Kidney (tissue), 14 donors: ENCODE results near the gene CHPF2. TPM values are rescaled to one million over a fixed set of nuclear protein-coding genes. Genes with fewer than 3 reads are reported as not detected.

Source experiments
- DNase-seq, 5 donors: peaks; one replicate each; pipeline ENCODE4 v3.0.0-alpha.2; 2013 to 2020
- FAIRE-seq: peaks from 2 replicates; lab custom pipeline; 2012; peaks lifted over from hg19 to GRCh38; lab: Jason Lieb, UNC
- H3K27ac ChIP-seq, 2 donors: one replicate each; pipeline ENCODE4 v1.7.0; 2013; ENCODE audit warnings: low read depth in 2 of 2, low read length in 2 of 2, inconsistent platforms in 1 of 2
- H3K27me3 ChIP-seq: one replicate; pipeline ENCODE4 v1.7.1; 2013; ENCODE audit warnings: low read length, inconsistent platforms; ENCODE audit not compliant: control insufficient read depth, insufficient read depth
- H3K36me3 ChIP-seq, 3 donors: one replicate each; pipeline versions ENCODE4 v1.7.0 to v1.7.1; 2013; ENCODE audit warnings: low read length in 3 of 3, control low read depth in 1 of 3, inconsistent platforms in 1 of 3; ENCODE audit not compliant: insufficient read depth in 3 of 3, control insufficient read depth in 2 of 3
- H3K4me1 ChIP-seq, 3 donors: one replicate each; pipeline versions ENCODE4 v1.7.0 to v1.7.1; 2013; ENCODE audit warnings: low read length in 3 of 3, inconsistent platforms in 1 of 3, low read depth in 1 of 3; ENCODE audit not compliant: control insufficient read depth in 2 of 3, insufficient read depth in 2 of 3
- H3K4me3 ChIP-seq, 3 donors: one replicate each; pipeline versions ENCODE4 v1.7.0 to v1.8.1; 2013; ENCODE audit warnings: low read length in 3 of 3, control low read depth in 1 of 3, inconsistent platforms in 1 of 3
- H3K9ac ChIP-seq, 3 donors: one replicate each; pipeline versions ENCODE4 v1.7.0 to v1.7.1; 2013; ENCODE audit warnings: low read length in 3 of 3, control low read depth in 1 of 3, inconsistent platforms in 1 of 3
- H3K9me3 ChIP-seq, 3 donors: one replicate each; pipeline versions ENCODE4 v1.7.0 to v1.7.1; 2013; ENCODE audit warnings: low read length in 3 of 3, control low read depth in 1 of 3, inconsistent platforms in 1 of 3; ENCODE audit not compliant: control insufficient read depth in 2 of 3, insufficient read depth in 1 of 3
- intact Hi-C: fragments of 100-400 bp; cut with DNase I; formaldehyde crosslinking; loops from one replicate; pipeline ENCODE4 v1.11.1; 2022
- polyA plus RNA-seq: library from polyadenylated mRNA; stranded (reverse); fragments of 350-450 nt; fragmentation: Illumina TruSeq; extraction: RNeasy Lipid Tissue Mini Kit (QIAGEN cat#74804); gene quantifications from one replicate; pipeline ENCODE4 v1.2.3, GENCODE V29; 2014; ENCODE audit warnings: low read depth, low replicate concordance; ENCODE audit not compliant: insufficient read depth
- total RNA-seq: library from RNA; stranded (reverse); fragmentation: NEBNext Ultra II Directional; extraction: Animal tissue kit (Norgen Biotek cat#: 25700); gene quantifications from one replicate; pipeline ENCODE4 v1.2.1, GENCODE V29; 2021
- TF ChIP-seq, protein P1 (sequence below): IDR thresholded peaks from 3 replicates; pipeline ENCODE4 v1.5.1; 2012; ENCODE audit warnings: mild to moderate bottlenecking, moderate library complexity, borderline replicate concordance; ENCODE audit not compliant: insufficient read depth; ENCODE audit errors: extremely low read depth
- donor health status: control.
- donor health status: control.
- donor health status: control.
- donor health status: control.
- donor health status: control.
- donor health status: DM: yes; HTN: yes; CAD: no.
- donor health status: Normal renal cell carcinoma (clear cell type).

Gene CHPF2
- total and polyA plus RNA-seq, 2 donors from 2014 or later = 15.6 to 45.2 TPM

DNA sequence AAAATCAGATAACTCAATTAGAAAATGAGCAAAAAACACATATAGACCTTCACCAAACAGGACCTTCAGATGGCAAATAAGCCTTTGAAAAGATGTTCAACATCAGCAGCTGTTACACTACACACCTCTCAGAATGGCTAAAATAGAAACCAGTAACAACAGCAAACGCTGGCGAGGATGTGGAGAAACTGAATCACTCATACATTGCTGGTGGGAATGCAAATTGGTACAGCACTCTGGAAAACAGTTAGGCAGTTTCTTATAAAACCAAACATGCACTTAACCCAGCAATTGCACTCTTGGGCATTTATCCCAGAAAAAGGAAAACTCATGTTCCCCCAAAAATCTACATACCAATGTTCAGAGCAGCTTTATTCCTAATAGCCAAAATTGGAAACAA, 53.9 kb downstream of the CHPF2 start:
- TF ChIP-seq, protein P1, sequence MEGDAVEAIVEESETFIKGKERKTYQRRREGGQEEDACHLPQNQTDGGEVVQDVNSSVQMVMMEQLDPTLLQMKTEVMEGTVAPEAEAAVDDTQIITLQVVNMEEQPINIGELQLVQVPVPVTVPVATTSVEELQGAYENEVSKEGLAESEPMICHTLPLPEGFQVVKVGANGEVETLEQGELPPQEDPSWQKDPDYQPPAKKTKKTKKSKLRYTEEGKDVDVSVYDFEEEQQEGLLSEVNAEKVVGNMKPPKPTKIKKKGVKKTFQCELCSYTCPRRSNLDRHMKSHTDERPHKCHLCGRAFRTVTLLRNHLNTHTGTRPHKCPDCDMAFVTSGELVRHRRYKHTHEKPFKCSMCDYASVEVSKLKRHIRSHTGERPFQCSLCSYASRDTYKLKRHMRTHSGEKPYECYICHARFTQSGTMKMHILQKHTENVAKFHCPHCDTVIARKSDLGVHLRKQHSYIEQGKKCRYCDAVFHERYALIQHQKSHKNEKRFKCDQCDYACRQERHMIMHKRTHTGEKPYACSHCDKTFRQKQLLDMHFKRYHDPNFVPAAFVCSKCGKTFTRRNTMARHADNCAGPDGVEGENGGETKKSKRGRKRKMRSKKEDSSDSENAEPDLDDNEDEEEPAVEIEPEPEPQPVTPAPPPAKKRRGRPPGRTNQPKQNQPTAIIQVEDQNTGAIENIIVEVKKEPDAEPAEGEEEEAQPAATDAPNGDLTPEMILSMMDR = no peak
- H3K9me3 ChIP-seq = no peaks in the 10 kb centered on the region
- H3K27ac ChIP-seq = no peak overlapping the region
- H3K4me1 ChIP-seq = no peaks in the 10 kb centered on the region
- H3K27me3 ChIP-seq = no peaks in the 10 kb centered on the region
- no peak overlapping the region for H3K4me3 ChIP-seq
- DNase-seq (no peak), FAIRE-seq (no peak)
- intact Hi-C loops = no loop called here
- no peak overlapping the region for H3K9ac ChIP-seq
- H3K36me3 ChIP-seq = no peaks in the 10 kb centered on the region

Other genes with a start within 250 kb of the CHPF2 start
- 51.7 TPM for gene NOS3, start 241.5 kb upstream of the CHPF2 start, total RNA-seq
- gene NOS3, start 241.5 kb upstream of the CHPF2 start, polyA plus RNA-seq = 9.3 TPM
- gene ATG9B, start 208.0 kb upstream of the CHPF2 start, total RNA-seq = 0.19 TPM
- 0.19 TPM for gene ATG9B, start 208.0 kb upstream of the CHPF2 start, polyA plus RNA-seq
- gene ABCB8, start 204.0 kb upstream of the CHPF2 start, total RNA-seq = 36.0 TPM
- gene ABCB8, start 204.0 kb upstream of the CHPF2 start, polyA plus RNA-seq = 34.3 TPM
- gene ASIC3, start 184.0 kb upstream of the CHPF2 start, total RNA-seq = 1.9 TPM
- 3.1 TPM for gene ASIC3, start 184.0 kb upstream of the CHPF2 start, polyA plus RNA-seq
- gene CDK5, start 174.6 kb upstream of the CHPF2 start, total RNA-seq = 9.1 TPM
- 21.5 TPM for gene CDK5, start 174.6 kb upstream of the CHPF2 start, polyA plus RNA-seq
- 104 TPM for gene SLC4A2, start 172.9 kb upstream of the CHPF2 start, total RNA-seq
- gene SLC4A2, start 172.9 kb upstream of the CHPF2 start, polyA plus RNA-seq = 150 TPM
- 71.2 TPM for gene FASTK, start 151.7 kb upstream of the CHPF2 start, total RNA-seq
- gene FASTK, start 151.7 kb upstream of the CHPF2 start, polyA plus RNA-seq = 116 TPM
- gene TMUB1, start 149.0 kb upstream of the CHPF2 start, total RNA-seq = 36.9 TPM
- gene TMUB1, start 149.0 kb upstream of the CHPF2 start, polyA plus RNA-seq = 79.9 TPM
- gene AGAP3, start 146.0 kb upstream of the CHPF2 start, total RNA-seq = 64.4 TPM
- gene AGAP3, start 146.0 kb upstream of the CHPF2 start, polyA plus RNA-seq = 35.8 TPM
- gene GBX1, start 64.8 kb upstream of the CHPF2 start, total RNA-seq = not detected
- not detected for gene GBX1, start 64.8 kb upstream of the CHPF2 start, polyA plus RNA-seq
- gene ASB10, start 45.2 kb upstream of the CHPF2 start, total RNA-seq = not detected
- gene ASB10, start 45.2 kb upstream of the CHPF2 start, polyA plus RNA-seq = 0.22 TPM
- gene H2BK1, start 22.0 kb upstream of the CHPF2 start, total RNA-seq = not detected
- not detected for gene H2BK1, start 22.0 kb upstream of the CHPF2 start, polyA plus RNA-seq
- gene ABCF2, start 5.3 kb upstream of the CHPF2 start, total RNA-seq = 30.8 TPM
- gene ABCF2, start 5.3 kb upstream of the CHPF2 start, polyA plus RNA-seq = 22.5 TPM
- gene SMARCD3, start 16.2 kb downstream of the CHPF2 start, total RNA-seq = 52.5 TPM
- gene SMARCD3, start 16.2 kb downstream of the CHPF2 start, polyA plus RNA-seq = 46.4 TPM
- 51.8 TPM for gene NUB1, start 109.3 kb downstream of the CHPF2 start, total RNA-seq
- 32.7 TPM for gene NUB1, start 109.3 kb downstream of the CHPF2 start, polyA plus RNA-seq
- 5.9 TPM for gene WDR86, start 177.6 kb downstream of the CHPF2 start, total RNA-seq
- gene WDR86, start 177.6 kb downstream of the CHPF2 start, polyA plus RNA-seq = 1.8 TPM
- 0.22 TPM for gene CRYGN, start 207.7 kb downstream of the CHPF2 start, total RNA-seq
- gene CRYGN, start 207.7 kb downstream of the CHPF2 start, polyA plus RNA-seq = not detected